Natural killer cell (primary cell): ENCODE data around the gene TANGO6. TPM values are rescaled to one million over a fixed set of nuclear protein-coding genes. Genes with fewer than 3 reads are reported as not detected.

ENCODE experiments used
- ATAC-seq, 3 donors: fragments of 150-1000 bp in 2 of 3; fragments of 200-7000 bp in 1 of 3; cut with Tn5 transposase; 1 replicate in 1 of 3; 2 replicates in 2 of 3; pipeline ENCODE4 v1.10.0; 2021; ENCODE audit warnings: mild to moderate bottlenecking in 2 of 3, moderate library complexity in 2 of 3
- DNase-seq, 2 donors: peaks; one replicate each; pipeline versions ENCODE4 v3.0.0 to v3.0.0-alpha.2; 2013 to 2021; ENCODE audit warnings: mixed read lengths in 1 of 2
- H3K27ac ChIP-seq: one replicate; pipeline ENCODE4 v1.5.1; 2013; ENCODE audit warnings: mild to moderate bottlenecking, low read length
- H3K27me3 ChIP-seq: one replicate; pipeline ENCODE4 v1.6.1; 2013; ENCODE audit warnings: low read length; ENCODE audit not compliant: control insufficient read depth, insufficient read depth
- H3K36me3 ChIP-seq: one replicate; pipeline ENCODE4 v1.6.1; 2013; ENCODE audit warnings: low read length; ENCODE audit not compliant: control insufficient read depth, insufficient read depth
- H3K4me1 ChIP-seq: one replicate; pipeline ENCODE4 v1.6.1; 2013; ENCODE audit warnings: low read length; ENCODE audit not compliant: control insufficient read depth, insufficient read depth
- H3K4me3 ChIP-seq: one replicate; pipeline ENCODE4 v1.5.1; 2013; ENCODE audit warnings: low read length
- H3K9me3 ChIP-seq: one replicate; pipeline ENCODE4 v1.6.1; 2013; ENCODE audit warnings: low read length; ENCODE audit not compliant: control insufficient read depth, insufficient read depth
- H3K27ac Mint-ChIP-seq, 2 donors: one replicate each; pipeline ENCODE4 v1.8.0; 2022; ENCODE audit warnings: mild to moderate bottlenecking in 2 of 2, mixed read lengths in 2 of 2, moderate library complexity in 1 of 2
- H3K27me3 Mint-ChIP-seq, 2 donors: one replicate each; pipeline ENCODE4 v1.8.0; 2022; ENCODE audit warnings: low read depth in 2 of 2, mixed read lengths in 2 of 2
- H3K36me3 Mint-ChIP-seq: one replicate; pipeline ENCODE4 v1.8.0; 2022; ENCODE audit warnings: mixed read lengths
- H3K4me1 Mint-ChIP-seq, 2 donors: one replicate each; pipeline ENCODE4 v1.8.0; 2022; ENCODE audit warnings: mixed read lengths in 2 of 2
- H3K4me3 Mint-ChIP-seq: one replicate; pipeline ENCODE4 v1.8.0; 2022; ENCODE audit warnings: mild to moderate bottlenecking, moderate library complexity, mixed read lengths
- H3K9me3 Mint-ChIP-seq, 2 donors: one replicate each; pipeline ENCODE4 v1.8.0; 2022; ENCODE audit warnings: mixed read lengths in 2 of 2
- WGBS: methylation state at CpG from one replicate; pipeline ENCODE4 v1.1.7; 2013; ENCODE audit warnings: missing lambda C conversion rate; ENCODE audit not compliant: insufficient coverage; 5-methylcytosine and 5-hydroxymethylcytosine counted together
- intact Hi-C: fragments of 100-400 bp; cut with micrococcal nuclease; formaldehyde crosslinking; loops from one replicate; pipeline ENCODE4 v1.14.2; 2022
- total RNA-seq, 4 donors: library from RNA; stranded (reverse); fragments of 120-200 nt in 1 of 4; gene quantifications; one replicate each; pipeline versions ENCODE4 v1.2.3 to v1.2.4, GENCODE V29; 2013 to 2022
- TF ChIP-seq, protein P1 (sequence below): fragments of 200-600 bp; IDR thresholded peaks from one replicate; pipeline ENCODE4 v1.8.0; 2022; ENCODE audit warnings: antibody characterized with exemption

TANGO6 gene
- total RNA-seq, 3 donors from 2014 or later (not counting 1 experiment from before 2014, with no cell fraction given), result 21.2 to 27.3 (median 23.9) TPM

DNA sequence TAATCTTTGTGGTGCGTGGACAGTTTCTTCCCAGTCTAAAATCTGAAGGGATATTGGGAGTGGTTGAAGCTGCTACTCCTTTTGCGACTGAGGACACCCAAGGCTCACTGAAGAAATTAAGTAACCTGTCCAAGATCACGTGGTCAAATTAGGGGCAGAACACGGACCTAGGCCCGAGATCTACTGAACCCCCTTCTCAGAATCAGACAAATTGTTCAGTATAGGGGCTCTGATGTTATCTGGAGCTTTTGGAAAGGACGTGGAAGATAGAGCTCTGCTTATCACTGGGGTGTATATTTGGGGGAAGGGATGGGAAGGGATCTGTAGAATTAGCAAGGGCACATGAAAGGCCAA lies 857 bp downstream of the TANGO6 start:
- Mint-ChIP-seq H3K4me1 (peaks cover 27% of the 10 kb centered on the region in 2 donors), H3K27ac (peak overlapping the region; percentile 69 to 88), H3K4me3 (peak overlapping the region; percentile 99), H3K9me3 (no peaks in the 10 kb centered on the region), H3K27me3 (no peaks in the 10 kb centered on the region), H3K36me3 (no peaks in the 10 kb centered on the region)
- peaks cover 21% of the 10 kb centered on the region for H3K4me1 ChIP-seq
- no peaks in the 10 kb centered on the region for H3K27me3 ChIP-seq
- H3K27ac ChIP-seq, result no peak overlapping the region
- DNase-seq (no peak), ATAC-seq (no peak)
- no peaks in the 10 kb centered on the region for H3K36me3 ChIP-seq
- H3K9me3 ChIP-seq, result no peaks in the 10 kb centered on the region
- H3K4me3 ChIP-seq, result peak overlapping the region; percentile 89
- TF ChIP-seq, protein P1, sequence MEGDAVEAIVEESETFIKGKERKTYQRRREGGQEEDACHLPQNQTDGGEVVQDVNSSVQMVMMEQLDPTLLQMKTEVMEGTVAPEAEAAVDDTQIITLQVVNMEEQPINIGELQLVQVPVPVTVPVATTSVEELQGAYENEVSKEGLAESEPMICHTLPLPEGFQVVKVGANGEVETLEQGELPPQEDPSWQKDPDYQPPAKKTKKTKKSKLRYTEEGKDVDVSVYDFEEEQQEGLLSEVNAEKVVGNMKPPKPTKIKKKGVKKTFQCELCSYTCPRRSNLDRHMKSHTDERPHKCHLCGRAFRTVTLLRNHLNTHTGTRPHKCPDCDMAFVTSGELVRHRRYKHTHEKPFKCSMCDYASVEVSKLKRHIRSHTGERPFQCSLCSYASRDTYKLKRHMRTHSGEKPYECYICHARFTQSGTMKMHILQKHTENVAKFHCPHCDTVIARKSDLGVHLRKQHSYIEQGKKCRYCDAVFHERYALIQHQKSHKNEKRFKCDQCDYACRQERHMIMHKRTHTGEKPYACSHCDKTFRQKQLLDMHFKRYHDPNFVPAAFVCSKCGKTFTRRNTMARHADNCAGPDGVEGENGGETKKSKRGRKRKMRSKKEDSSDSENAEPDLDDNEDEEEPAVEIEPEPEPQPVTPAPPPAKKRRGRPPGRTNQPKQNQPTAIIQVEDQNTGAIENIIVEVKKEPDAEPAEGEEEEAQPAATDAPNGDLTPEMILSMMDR, result no peak
- WGBS, result 8% methylated on average over 6 of the region's 6 CpGs
- intact Hi-C loops, result no loop called here

GRCh38 chr16:68848786-68849185 lies 5.5 kb downstream of the TANGO6 start:
- Mint-ChIP-seq H3K27me3 (no peaks in the 10 kb centered on the region), H3K27ac (no peak overlapping the region), H3K4me1 (peaks cover 19 to 22% of the 10 kb centered on the region in 2 donors), H3K4me3 (no peak overlapping the region), H3K9me3 (no peaks in the 10 kb centered on the region), H3K36me3 (no peaks in the 10 kb centered on the region)
- ATAC-seq (no peak), DNase-seq (no peak)
- intact Hi-C loops, result no loop called here
- no peaks in the 10 kb centered on the region for H3K36me3 ChIP-seq
- H3K4me1 ChIP-seq, result peaks cover 14% of the 10 kb centered on the region
- H3K9me3 ChIP-seq, result no peaks in the 10 kb centered on the region
- TF ChIP-seq, protein P1, result no peak
- 91% methylated on average over 9 of the region's 9 CpGs for WGBS
- no peak overlapping the region for H3K27ac ChIP-seq
- H3K27me3 ChIP-seq, result no peaks in the 10 kb centered on the region
- H3K4me3 ChIP-seq, result no peak overlapping the region

DNA sequence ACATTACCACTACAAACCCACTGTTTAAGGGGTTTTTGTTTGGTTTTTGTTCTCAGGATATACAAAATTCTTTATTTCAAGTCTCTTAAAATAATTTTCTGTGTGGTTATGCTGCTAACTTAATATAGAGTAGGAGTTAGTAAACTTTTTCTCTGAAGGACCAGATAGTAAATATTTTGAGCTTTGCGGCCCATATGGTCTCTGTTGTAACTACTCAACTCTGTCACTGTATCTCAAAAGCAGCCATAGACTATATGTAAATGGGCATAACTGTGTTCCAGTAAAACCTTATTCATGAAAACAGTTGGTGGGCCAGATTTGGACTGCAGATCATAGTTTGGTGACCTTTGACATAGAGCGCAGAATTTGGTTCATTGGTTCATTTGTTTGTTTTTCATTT lies 7.2 kb downstream of the TANGO6 start:
- WGBS, result 100% methylated on average over 2 of the region's 2 CpGs
- Histone ChIP-seq H3K4me3 (no peak overlapping the region), H3K27ac (no peak overlapping the region), H3K27me3 (no peaks in the 10 kb centered on the region), H3K9me3 (no peaks in the 10 kb centered on the region), H3K36me3 (no peaks in the 10 kb centered on the region), H3K4me1 (peaks cover 8% of the 10 kb centered on the region)
- H3K9me3 Mint-ChIP-seq, result no peaks in the 10 kb centered on the region
- H3K36me3 Mint-ChIP-seq, result no peaks in the 10 kb centered on the region
- no peak overlapping the region for H3K27ac Mint-ChIP-seq
- no peak for ATAC-seq
- no peaks in the 10 kb centered on the region for H3K27me3 Mint-ChIP-seq
- no peak for DNase-seq
- TF ChIP-seq, protein P1, result no peak
- intact Hi-C loops, result no loop called here
- no peak overlapping the region for H3K4me3 Mint-ChIP-seq
- peaks cover 14 to 15% of the 10 kb centered on the region in 2 donors for H3K4me1 Mint-ChIP-seq

GRCh38 chr16:68851601-68852000 lies 8.3 kb downstream of the TANGO6 start:
- TF ChIP-seq, protein P1, result no peak
- Mint-ChIP-seq H3K4me1 (peaks cover 15 to 19% of the 10 kb centered on the region in 2 donors), H3K4me3 (no peak overlapping the region), H3K36me3 (no peaks in the 10 kb centered on the region), H3K9me3 (no peaks in the 10 kb centered on the region), H3K27ac (no peak overlapping the region), H3K27me3 (no peaks in the 10 kb centered on the region)
- Histone ChIP-seq H3K36me3 (no peaks in the 10 kb centered on the region), H3K9me3 (no peaks in the 10 kb centered on the region), H3K4me1 (peaks cover 8% of the 10 kb centered on the region), H3K27ac (no peak overlapping the region), H3K27me3 (no peaks in the 10 kb centered on the region), H3K4me3 (no peak overlapping the region)
- no peak for DNase-seq
- 100% methylated on average over 1 of the region's 2 CpGs for WGBS
- intact Hi-C loops, result no loop called here
- ATAC-seq, result no peak
